Cortex of kidney (tissue), 1 donor: Measurements from ENCODE around the gene GSTA2.
"Not testable (repeated sequence)": the region's sequence is repeated elsewhere in the genome, so short reads cannot be mapped to it uniquely, and the experiment has no call there.

Experiments
- DNase-seq: peaks from one replicate; lab custom pipeline; 2025; lab: John Stamatoyannopoulos, UW

The GSTA2 gene

DNA sequence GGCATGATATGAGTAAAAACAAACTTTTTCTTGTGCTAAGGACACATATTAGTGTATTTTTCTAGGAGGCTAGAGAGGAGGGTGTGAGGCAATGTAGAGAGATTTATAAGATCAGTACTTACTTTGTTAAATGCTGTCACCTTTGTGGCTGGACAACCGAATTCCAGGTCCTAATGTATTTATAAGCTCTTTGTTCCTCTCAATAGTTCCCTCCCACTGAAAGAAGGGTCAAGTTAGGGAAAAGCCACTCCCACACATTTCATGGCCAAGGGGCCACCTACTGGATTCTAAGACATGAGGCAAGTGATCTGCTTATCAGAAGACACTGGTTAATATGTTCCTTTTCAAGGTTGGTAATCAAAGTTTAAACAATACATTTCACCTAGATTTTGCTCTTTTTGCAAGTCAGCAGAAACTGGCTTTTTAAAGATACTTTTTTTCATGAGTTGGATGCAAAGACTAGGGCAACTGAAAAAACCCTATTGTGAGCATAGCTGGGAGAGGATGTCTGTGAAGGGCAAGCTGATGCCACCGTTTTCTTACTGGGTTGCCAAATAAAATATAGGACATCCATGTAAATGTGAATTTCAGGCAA is at the start of gene GSTA2:
TSS of gene GSTA2 (minus strand) at position 154 of the 595 bp plus-strand sequence. CDS start 5,528 bp downstream, outside the sequence.
- not testable (repeated sequence) for DNase-seq

DNA sequence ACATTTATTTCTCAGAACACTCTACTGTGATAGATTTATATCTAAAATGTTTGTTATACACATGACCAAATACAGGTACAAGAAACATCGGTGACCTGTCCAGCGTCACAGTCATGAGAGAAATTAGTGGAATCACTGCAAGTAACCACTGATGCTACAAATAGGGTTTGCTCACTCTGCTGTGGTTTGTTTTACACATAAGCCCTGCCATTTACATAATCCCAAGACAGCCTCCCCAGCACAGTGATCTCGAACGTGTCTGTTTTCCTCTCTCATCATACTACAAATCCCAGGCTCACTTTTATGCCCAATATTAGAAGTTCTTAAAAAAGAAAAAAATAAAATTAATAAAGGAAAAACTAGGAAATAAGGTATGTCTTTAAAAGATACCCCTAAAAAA is 46.5 kb upstream of the GSTA2 start:
- not testable (repeated sequence) for DNase-seq

DNA sequence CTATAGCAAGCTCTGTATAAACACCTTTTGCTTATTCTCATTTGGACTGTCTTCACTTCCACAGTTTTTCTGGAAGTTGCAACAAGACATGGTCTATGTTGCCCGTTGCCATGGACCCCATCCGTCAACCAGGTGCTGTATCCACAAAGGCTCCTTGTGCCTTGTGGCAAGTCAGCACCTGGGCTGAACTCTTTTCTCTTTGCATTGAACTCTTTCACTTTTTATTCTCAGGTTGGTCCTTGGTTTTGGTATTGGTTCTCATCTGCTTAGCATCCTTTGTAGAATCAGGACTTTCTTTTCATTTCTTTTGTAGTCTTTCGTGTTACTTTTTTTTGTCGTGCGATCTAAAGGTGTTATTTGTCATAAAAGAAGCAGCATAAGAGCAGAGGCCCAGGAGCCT is 45.4 kb upstream of the GSTA2 start:
- no peak for DNase-seq

DNA sequence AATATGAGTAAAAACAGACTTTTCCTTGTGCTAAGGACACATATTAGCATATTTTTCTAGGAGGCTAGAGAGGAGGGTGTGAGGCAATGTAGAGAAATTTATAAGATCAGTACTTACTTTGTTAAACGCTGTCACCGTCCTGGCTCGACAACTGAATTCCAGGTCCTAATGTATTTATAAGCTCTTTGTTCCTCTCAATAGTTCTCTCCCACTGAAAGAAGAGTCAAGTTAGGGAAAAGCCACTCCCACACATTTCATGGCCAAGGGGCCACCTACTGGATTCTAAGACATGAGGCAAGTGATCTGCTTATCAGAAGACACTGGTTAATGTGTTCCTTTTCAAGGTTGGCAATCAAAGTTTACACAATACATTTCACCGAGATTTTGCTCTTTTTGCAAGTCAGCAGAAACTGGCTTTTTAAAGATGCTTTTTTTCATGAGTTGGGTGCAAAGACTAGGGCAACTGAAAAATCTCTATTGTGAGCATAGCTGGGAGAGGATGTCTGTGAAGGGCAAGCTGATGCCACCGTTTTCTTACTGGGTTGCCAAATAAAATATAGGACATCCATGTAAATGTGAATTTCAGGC is 40.5 kb upstream of the GSTA2 start, which contains the start of gene GSTA1:
TSS of gene GSTA1 (minus strand) at position 149 of the 588 bp plus-strand sequence. CDS start 4,549 bp downstream, outside the sequence.
- not testable (repeated sequence) for DNase-seq

DNA sequence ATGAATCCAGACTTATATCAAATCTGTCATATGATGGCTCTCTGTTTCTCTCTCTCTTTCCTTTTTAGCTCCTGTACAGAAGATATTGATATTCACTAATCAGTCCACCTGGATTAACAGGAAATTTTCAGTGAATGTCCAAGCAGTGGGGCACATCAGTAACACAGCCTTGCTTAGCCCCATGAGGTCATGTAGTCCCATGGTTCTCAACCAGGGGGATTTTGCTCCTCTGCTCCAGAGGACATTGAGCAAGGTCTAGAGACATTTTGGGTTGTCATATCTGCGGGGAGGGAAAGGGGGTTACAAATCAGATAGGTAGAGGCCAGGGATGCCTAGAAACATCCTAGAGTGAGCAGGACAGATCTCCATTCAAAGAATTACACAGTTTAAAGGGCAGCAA is 39.5 kb upstream of the GSTA2 start:
- DNase-seq = no peak

DNA sequence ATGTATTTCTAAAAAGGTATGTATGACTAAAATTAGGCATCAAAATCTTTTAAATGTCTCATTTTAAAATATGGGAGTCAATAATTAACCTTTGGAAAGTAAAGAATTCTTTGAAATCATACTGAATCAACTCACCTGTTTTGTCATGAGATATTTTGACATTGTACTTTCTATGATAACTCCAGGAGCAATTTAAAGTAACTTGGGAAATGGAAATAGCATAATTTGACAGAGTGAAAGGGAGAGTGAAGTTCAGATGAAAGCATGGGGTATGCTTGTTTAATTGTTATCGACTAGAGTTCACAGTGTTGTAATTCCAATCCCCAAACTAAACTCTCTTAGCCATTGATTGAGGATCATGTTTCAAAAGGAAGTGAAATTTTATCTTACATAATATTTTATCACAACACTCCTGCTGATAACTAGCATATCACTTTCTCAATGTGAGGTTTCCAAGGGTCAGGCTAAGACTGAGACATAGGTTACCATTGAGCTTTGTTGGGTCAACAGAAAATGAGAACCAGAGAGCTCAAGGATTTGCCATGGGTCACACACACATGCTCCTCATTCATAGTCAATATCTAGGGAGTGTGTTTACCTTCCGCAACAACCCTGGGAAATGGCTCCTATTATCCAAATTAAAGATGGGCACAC is 38.0 kb upstream of the GSTA2 start:
- DNase-seq = no peak

DNA sequence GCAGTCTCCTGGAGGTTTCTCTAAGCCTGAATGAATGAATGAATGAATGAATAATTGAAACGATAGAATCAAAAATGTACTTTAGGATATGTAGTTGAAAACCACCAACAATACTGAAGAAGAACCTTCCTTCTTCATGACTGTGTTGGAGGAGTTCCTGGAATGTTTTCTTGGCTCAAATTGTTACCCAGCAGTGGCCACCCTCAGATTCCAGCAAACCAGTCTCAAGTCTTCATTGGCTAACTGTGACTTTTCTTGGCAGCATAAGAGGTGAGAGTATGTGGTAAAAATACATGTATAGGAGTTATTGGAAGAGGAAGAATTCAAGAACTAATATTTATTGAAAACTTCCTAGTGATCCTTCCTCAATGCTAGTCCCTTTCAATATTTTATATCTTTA is 36.0 kb upstream of the GSTA2 start:
- not testable (repeated sequence) for DNase-seq

DNA sequence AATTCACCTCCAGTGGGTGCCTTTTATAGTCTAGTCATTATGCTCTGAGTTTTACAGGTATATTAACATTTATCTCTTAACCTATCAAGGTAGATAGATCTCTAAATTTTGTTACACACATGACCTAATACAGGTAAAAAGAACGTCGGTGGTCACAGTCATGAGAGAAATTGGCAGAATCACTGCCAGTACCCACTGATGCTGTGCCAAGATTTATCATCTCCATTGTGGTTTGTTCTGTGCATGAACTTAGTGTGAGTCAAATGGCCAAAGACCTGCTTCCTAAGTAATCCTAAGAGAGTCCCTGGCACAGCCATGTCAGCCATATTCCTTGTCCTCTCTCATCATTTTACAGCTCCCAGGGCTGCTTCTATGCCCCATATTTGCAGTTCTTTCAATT is 31.1 kb upstream of the GSTA2 start:
- not testable (repeated sequence) for DNase-seq

DNA sequence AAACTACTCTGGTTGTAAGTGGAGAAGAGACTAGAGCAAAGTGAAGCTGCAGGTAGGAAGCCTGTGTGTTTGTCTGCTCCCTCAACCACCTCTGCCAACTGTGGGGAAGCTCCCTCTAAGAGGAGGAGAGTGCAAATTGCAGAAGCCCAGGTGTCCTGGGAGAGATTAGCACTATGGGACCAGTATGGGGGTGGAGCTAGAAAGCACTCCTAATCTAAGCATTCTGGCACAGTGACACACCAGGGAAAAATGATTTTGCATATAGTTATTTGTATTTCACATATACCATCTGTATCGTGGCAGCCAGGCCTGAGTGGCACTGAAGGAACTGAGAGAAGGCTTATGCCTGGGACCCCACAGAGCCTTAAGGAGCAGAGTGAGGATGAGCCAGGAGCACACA is 27.6 kb upstream of the GSTA2 start:
- DNase-seq = no peak

DNA sequence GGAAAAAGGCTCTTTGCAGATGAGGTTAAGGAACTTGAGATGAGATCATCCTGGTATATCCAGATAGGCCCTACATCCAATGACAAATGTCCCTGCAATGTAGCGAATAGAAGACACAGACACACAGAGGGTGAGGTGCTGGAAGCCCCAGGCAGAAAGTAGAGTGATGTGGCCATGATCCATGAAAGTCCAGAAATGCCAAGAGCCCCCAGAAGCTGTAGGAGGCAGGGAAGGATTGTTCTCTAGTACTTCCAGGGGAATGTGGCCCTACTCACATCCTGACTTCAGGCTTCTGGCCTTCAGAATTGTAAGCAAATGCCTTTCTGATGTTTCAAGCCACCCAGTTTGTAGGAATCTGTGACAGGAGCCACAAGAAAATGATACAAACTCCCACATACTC is 26.4 kb upstream of the GSTA2 start:
- not testable (repeated sequence) for DNase-seq

DNA sequence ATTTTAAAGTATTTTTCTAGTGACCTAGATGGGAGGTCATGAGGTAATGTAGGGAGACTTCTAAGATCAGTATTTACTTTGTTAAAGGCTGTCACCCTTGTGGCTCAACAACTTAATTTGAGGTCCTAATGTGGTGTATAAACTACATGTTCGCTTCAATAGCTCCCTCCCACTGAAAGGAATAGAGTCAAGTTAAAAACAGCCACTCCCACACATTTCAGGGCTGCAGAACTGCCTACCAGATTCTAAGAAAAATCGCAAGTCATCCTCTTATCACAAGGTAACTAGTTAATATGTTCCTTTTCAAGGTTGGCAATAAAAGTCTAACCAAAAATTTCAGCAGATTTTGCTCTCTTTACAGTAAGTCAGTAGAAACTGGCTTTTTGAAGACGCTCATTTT is 25.2 kb upstream of the GSTA2 start:
- no peak for DNase-seq

DNA sequence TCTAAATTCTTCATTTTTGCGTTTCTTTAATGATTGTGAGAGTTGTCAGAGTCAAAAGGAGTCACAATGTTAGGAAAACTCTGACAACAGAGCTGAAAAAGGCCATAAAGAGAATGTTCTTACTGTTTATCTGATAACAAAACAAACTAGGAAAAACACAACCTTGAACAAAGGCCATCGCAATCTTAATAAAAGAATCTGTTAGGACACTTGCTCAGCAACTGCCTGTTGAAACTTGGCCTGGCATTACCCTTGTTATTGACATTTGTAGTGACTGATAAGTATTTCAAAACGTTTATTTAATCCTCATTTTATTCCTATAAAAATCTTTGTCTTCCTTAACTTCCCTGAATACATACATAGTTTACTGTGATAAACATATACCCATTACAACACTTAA is 24.6 kb upstream of the GSTA2 start:
- no peak for DNase-seq

DNA sequence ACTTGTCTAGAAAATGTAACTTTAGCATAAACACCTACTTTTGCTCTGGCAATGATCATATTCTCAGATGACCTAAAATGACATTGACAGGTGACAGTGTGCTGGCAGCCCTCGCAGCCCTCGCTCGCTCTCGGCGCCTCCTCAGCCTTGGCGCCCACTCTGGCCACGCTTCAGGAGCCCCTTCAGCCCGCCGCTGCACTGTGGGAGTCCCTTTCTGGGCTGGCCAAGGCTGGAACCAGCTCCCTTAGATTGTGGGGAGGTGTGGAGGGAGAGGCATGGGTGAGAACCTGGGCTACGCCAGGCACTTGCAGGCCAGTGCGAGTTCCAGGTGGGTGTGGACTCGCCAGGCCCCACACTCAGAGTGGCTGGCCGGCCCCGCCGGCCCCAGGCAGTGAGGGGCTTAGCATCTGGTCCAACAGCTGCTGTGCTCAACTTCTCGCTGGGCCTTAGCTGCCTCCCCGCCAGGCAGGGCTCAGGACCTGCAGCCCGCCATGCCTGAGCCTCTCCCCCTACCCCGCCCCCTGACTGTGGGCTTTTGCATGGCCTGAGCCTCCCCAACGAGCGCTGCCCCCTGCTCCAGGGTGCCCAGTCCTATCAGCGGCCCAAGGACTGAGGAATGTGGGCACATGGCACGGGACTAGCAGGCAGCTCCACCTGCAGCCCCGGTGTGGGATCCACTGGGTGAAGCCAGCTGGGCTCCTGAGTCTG is 23.1 kb upstream of the GSTA2 start:
- no peak for DNase-seq

DNA sequence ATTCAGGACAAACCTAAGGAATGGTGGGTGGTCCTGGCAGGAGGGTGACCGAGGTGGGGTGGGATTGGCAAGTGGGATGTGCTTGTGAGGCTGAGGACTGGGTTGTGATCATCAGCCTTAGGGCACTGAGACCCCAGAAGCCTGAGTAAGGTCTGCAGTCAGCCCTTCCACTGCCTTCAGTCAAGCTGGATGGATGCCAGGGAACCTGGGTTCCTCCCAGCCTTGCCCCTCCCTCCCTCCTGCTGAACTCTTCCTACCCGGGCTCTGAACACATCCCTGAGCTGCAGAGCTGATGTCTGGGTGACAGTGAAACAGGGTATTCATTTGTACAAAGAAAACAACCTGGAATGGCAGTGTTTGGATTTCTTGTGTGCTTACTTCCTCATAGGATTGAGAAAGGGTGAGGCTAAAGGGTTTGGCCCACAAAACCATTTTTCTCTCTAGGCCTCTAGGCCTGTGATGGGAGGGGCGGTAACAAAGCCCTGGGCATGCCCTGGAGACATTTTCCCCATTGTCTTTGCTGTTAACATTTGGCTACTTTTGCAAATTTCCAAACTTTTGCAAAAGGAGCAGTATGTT is 19.5 kb upstream of the GSTA2 start:
- DNase-seq = not testable (repeated sequence)

DNA sequence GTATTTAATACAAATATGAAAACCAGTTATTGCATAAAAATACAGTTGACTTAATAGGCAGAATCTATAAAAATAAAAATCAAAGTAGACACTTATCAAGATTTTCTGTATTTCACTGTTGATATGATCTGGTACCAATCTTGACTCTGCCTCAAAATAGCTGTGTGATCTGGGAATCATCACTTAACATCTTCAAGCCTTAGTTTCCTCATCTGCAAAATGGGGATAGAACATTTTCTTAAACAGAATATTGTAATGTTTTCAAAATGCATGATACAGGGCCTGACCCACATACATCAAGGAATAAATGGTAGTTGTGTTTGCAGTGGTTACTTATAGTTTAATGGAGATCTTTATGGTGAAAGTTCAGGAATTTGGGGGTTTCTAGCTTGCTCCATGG is 18.9 kb upstream of the GSTA2 start:
- not testable (repeated sequence) for DNase-seq

DNA sequence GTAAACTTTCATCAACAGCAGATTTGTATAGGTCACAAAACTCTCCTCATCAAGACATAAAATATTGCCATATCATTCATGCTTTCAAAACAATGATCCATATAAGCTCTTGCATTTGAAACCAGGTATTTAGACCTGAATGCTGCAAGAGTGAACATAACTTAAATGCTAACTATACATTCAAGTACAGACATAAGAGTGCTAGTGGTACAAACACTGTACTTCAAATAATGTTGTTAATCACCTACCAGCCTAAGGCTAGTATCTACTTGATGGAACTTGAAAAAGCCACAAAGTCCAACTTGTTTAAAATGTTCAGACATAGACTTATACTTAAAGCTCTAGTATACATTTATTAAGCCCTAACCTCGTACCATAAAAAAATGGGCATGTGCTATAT is 16.0 kb upstream of the GSTA2 start:
- no peak for DNase-seq

DNA sequence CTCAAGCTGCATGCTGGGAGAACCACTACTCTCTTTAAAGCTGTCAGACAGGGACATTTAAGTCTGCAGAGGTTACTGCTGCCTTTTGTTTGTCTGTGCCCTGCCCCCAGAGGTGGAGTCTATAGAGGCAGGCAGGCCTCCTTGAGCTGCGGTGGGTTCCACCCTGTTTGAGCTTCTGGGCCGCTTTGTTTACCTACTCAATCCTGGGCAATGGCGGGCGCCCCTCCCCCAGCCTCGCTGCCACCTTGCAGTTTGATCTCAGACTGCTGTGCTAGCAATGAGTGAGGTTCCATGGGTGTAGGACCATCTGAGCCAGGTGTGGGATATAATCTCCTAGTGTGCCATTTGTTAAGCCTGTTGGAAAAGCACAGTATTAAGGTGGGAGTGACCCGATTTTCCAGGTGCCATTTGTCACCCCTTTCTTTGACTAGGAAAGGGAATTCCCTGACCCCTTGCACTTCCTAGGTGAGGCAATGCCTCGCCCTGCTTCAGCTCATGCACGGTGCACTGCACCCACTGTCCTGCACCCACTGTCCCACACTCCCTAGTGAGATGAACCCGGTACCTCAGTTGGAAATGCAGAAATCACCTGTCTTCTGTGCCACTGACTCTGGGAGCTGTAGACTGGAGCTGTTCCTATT is 13.6 kb upstream of the GSTA2 start:
- not testable (repeated sequence) for DNase-seq

DNA sequence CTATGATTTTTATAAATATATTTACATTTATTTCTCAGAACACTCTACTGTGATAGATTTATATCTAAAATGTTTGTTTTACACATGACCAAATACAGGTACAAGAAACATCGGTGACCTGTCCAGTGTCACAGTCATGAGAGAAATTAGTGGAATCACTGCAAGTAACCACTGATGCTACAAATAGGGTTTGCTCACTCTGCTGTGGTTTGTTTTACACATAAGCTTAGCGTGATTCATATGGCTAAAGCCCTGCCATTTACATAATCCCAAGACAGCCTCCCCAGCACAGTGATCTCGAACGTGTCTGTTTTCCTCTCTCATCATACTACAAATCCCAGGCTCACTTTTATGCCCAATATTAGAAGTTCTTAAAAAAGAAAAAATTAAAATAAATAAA is 6.1 kb upstream of the GSTA2 start:
- DNase-seq = not testable (repeated sequence)

DNA sequence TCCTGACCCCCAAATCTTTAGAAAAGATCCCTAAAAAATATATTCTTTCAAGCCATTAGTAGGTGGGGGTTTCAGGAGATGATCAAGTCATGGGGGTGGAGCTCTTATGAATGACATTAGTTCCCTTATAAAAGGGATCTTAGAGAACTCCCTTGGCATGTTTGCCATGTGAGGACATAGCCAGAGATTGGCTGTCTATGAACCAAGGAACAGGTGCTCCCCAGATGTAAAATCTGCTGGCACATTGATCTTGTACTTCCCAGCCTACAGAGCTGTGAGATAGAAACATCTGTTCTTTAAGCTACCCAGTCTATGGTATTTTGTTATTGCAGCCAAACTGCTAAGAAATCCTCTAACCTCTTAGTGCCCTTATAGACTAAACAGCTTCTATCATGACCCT is 4.4 kb upstream of the GSTA2 start:
- not testable (repeated sequence) for DNase-seq

DNA sequence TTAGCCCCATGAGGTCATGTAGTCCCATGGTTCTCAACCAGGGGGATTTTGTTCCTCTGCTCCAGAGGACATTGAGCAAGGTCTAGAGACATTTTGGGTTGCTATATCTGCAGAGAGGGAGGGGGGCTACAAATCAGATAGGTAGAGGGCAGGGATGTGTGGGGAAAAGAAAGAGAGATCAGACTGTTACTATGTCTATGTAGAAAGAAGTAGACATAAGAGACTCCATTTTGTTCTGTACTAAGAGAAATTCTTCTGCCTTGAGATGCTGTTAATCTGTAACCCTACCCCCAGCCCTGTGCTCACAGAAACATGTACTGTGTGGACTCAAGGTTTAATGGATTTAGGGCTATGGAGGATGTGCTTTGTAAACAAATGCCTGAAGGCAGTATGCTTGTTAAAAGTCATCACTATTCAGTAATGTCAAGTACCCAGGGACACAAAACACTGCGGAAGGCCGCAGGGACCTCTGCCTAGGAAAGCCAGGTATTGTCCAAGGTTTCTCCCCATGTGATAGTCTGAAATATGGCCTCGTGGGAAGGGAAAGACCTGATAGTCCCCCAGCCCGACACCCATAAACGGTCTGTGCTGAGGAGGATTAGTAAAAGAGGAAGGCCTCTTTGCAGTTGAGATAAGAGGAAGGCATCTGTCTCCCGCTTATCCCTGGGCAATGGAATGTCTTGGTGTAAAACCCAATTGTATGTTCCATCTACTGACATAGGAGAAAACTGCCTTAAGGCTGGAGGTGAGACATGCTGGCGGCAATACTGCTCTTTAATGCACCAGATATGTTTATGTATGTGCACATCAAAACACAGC is 1.4 kb downstream of the GSTA2 start:
- DNase-seq = not testable (repeated sequence)
